ENCODE data around the gene TMEM138. TPM values are rescaled to one million over a fixed set of nuclear protein-coding genes. Genes with fewer than 3 reads are reported as not detected.
A peak's percentile ranks its signal among the peaks of the same experiment; 100 is the strongest.

The TMEM138 gene
- total RNA-seq, 4 donors from 2014 or later = 44.7 to 63.5 (median 48.1) TPM

GRCh38 chr11:61334434-61335354, 27.5 kb upstream of the TMEM138 start:
- Histone ChIP-seq H3K4me1 (peaks cover 6 to 31% (median 11%) of the 10 kb centered on the region in 4 donors), H3K36me3 (peaks cover 0 to 32% (median 0%) of the 10 kb centered on the region in 3 donors), H3K27ac (peak overlapping the region; percentile 56 to 98 (median 94)), H3K4me3 (peak overlapping the region in 3 of 4 donors; percentile 7 to 91 (median 53)), H3K9me3 (no peaks in the 10 kb centered on the region), H3K27me3 (no peaks in the 10 kb centered on the region)
- peak in 2 of 3 donors; percentile 82 to 86 for DNase-seq
- peak in 1 of 6 experiments; percentile 10 for TF ChIP-seq CTCF (IDR thresholded peaks at IDR 0.05)
- peak; percentile 91 to 95 for TF ChIP-seq POLR2A (IDR thresholded peaks at IDR 0.05)

DNA sequence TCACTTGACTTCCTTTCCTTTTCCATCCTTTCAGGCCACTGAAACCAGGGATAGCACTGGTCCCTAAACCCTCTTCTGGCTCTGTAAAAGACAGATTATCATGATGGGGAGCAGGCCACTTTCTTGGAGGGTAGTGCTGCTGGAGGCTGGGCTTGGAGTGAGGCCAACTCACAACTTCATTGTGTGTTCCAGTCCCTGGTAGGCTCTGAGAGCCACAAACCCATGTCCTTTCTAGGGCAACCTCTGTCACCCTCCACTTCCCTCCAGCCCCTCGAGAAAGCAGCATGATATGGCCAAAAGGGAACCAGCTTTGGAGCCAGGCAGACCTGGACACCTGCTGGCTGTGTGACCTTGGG, 26.8 kb upstream of the TMEM138 start:
- Histone ChIP-seq H3K27me3 (no peaks in the 10 kb centered on the region), H3K4me3 (peak overlapping the region in 2 of 4 donors; percentile 53 to 91), H3K27ac (peak overlapping the region; percentile 56 to 97 (median 77)), H3K9me3 (no peaks in the 10 kb centered on the region), H3K36me3 (peaks cover 0 to 32% (median 0%) of the 10 kb centered on the region in 3 donors), H3K4me1 (peaks cover 6 to 31% (median 11%) of the 10 kb centered on the region in 4 donors)
- peak in 1 of 3 donors; percentile 45 for DNase-seq
- TF ChIP-seq CTCF (IDR thresholded peaks at IDR 0.05) (no peak), POLR2A (IDR thresholded peaks at IDR 0.05) (no peak)

- TF ChIP-seq CTCF (IDR thresholded peaks at IDR 0.05) (peak; percentile 98 to 99 (median 98)), POLR2A (IDR thresholded peaks at IDR 0.05) (no peak)
- Histone ChIP-seq H3K9me3 (no peaks in the 10 kb centered on the region), H3K4me1 (peaks cover 4 to 23% (median 10%) of the 10 kb centered on the region in 4 donors), H3K27ac (peak overlapping the region; percentile 56 to 97 (median 77)), H3K36me3 (peaks cover 0 to 41% (median 0%) of the 10 kb centered on the region in 3 donors), H3K27me3 (no peaks in the 10 kb centered on the region), H3K4me3 (peak overlapping the region in 2 of 4 donors; percentile 53 to 91)
- DNase-seq = peak; percentile 83 to 93 (median 88)
These were observed 25.8 kb upstream of the TMEM138 start for GRCh38 chr11:61336171-61336935.

DNA sequence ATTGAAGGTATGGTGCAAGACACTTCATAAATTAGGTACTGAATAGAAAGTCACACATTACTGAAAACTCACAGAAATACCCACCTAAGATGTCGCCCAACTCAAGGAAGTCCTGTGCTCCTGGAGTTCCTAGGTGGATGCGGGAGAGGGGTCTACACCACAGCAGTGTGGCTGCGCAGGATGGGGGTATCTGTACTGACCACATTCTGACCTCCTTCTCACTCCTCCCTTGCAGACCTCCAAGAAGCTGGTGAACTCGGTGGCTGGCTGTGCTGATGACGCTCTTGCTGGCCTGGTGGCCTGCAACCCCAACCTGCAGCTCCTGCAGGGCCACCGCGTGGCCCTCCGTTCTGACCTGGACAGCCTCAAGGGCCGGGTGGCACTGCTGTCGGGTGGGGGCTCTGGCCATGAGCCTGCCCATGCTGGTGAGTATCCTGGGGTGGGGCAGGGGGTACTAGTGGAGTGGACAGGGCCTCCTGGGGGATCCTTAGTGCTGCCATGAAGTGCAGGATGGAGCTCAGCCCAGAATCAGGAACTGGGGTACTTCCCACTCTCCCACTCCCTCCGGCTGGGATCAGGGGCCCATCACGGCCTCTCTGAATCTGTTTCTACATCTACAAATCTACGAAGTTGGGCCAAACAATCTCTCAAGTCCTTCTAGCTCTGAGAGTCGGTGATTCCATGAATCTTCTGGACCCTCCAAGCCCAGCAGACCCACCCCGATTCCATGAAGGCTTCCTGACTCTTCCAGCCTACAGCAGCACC, 24.3 kb upstream of the TMEM138 start:
- no peaks in the 10 kb centered on the region for H3K9me3 ChIP-seq
- no peak overlapping the region for H3K4me3 ChIP-seq
- no peak for TF ChIP-seq CTCF (IDR thresholded peaks at IDR 0.05)
- no peak for TF ChIP-seq POLR2A (IDR thresholded peaks at IDR 0.05)
- H3K36me3 ChIP-seq = peaks cover 0 to 56% (median 0%) of the 10 kb centered on the region in 3 donors
- no peak for DNase-seq
- no peaks in the 10 kb centered on the region for H3K27me3 ChIP-seq
- no peak overlapping the region for H3K27ac ChIP-seq
- H3K4me1 ChIP-seq = peaks cover 0 to 16% (median 3%) of the 10 kb centered on the region in 4 donors

Measured in Peyer's patch (tissue), 4 donors.